Ureter (tissue), 1 donor: ENCODE data around the gene TNS1. TPM values are rescaled to one million over a fixed set of nuclear protein-coding genes. Genes with fewer than 3 reads are reported as not detected.
A peak's percentile ranks its signal among the peaks of the same experiment; 100 is the strongest.
"Not testable (repeated sequence)": the region's sequence is repeated elsewhere in the genome, so short reads cannot be mapped to it uniquely, and the experiment has no call there.

Source experiments
- DNase-seq: peaks from one replicate; pipeline ENCODE4 v3.0.0-alpha.2; 2020; ENCODE audit warnings: low spot score
- total RNA-seq: library from RNA; stranded (reverse); gene quantifications from one replicate; pipeline ENCODE4 v1.2.4, GENCODE V29; 2023
- donor health status: DM: yes; HTN: yes; CAD: no.

The TNS1 gene
- 581 TPM for total RNA-seq

DNA sequence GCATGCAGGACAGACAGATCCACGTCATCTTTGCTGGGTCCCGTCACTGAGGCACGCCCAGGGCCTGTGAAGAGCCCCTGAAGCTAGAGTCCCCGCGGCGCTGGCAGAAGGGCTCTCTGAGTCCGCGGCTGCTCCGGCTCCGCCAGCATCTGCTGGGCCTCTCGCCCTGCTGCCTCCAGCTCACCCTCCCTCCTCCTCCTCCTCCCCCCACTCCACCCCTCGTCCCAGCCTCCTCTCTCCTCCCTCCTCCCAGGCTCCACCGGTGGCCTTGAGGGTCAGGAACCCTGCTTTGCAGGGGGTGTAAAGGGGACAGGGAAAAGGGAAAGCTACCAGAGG, at the start of gene TNS1:
TNS1 (minus strand) TSS at position 151 of the 336 bp plus-strand sequence; CDS start at position 28, 123 bp downstream.
- DNase-seq, result peak; percentile 60

DNA sequence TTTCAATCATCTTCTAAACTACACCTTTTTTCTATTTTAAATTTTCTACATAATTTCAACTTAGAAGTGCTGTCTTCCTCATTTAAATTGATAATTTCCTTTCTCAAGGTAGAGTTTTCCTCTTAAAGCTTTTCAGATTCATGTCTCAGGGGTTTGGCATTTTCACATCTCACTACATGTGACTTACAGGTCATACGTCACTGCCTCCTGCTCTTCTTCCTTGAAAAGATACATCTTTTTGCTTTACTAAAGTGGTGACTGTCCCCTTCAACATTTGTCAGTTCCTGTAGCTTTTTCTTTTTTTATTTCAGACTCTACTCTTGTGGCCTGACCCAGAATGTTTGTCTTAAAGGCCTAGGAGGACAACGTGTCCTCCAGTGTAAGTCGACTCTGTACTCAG, 49.1 kb upstream of the TNS1 start:
- no peak for DNase-seq

DNA sequence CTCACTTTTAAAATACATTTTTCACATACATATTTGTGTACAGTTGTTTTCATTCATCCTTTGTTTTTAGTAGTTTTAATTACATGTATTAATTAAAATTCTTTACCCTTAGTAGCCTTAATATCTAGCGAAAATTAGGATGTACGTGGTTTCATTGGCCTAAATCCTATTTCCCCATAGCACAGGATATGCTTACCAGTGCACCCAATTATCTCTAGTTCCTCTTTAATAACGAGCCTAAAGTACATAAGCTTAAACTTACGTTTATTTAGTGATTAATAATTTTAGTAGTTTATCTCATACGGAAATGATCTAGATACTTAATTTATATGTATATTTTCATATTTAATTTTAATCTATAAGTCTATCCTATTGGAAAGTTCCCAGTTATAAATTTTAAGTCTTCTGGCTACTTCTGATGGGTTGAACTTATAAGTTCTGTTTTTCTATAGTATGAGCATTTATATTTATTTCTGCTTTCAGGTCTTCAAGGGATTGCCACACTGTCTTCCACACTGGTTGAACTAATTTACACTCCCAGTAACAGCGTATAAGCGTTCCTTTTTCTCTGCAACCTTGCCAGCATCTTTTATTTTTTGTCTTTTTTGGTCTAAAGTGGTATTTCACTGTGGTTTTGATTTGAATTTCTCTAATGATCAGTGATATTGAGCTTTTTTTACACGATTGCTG, 44.9 kb upstream of the TNS1 start:
- DNase-seq, result no peak

DNA sequence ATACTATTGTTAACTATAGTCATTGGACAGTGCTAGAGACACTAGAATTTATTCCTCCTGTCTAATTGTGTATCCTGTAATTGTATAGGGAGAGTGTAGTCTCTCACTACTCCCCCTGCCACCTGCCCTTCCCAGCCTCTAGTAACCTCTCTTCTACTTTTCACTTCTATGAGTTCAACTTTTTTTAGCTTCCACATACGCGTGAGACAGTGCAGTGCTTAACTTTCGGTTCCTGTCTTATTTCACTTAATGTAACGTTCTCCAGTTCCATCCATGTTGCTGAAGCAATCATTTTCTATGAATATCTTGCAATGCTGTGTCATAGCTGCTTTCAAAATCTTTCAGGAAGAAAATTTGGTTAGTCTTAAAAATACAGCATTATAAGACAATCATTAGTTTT, 43.4 kb upstream of the TNS1 start:
- DNase-seq, result no peak

DNA sequence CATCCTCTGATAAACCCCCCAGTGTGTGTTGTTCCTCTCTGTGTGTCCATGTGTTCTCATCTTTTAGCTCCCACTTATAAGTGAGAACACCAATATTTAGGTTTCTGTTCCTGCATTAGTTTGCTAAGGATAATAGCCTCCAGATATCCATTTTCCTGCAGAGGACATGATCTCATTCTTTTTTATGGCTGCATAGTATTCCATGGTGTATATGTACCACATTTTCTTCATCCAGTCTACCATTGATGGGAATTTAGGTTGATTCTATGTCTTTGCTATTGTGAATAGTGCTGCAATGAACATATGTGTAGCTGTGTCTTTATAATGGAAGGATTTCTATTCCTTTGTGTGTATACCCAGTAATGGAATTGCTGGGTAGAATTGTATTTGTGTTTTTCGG, 41.8 kb upstream of the TNS1 start:
- DNase-seq, result not testable (repeated sequence)

DNA sequence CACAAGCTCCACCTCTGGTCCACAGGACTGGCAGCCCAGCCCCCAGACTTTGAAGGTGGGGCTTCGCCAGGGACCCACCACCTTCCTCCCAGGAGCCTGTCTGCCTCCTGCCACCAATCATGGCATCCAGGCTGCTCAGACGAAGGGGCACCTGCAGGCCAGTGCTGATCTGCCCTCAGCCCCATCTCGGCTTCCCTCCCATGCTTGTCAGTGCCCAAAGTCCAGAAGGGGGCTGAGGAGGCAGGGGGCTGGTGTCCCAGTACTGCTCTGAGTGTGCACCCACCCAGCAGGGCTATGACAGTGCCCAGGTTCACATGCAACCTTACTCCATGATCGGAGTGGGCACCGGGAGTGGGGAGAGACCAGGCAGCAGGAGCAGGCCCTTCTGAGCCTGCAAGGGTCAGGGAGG, 40.9 kb upstream of the TNS1 start:
- no peak for DNase-seq

DNA sequence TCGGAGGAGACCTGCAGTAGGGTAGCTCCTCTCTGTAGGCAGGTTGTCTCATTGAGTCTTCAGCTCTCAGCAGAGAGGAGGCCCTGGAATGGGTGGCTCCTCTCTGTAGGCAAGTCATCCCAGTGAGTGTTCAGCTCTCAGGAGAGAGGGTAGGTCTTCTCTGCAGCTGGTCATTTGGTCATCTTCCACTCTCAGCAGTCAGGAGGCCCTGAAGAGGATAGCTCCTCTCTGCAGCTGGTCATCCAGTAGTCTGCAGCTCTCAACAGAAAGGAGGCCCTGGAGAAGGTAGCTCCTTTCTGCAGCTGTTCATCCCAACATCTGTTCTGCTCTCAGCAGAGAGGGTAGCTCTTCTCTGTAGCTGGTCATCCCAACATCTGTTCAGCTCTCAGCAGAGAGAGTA, 40.3 kb upstream of the TNS1 start:
- no peak for DNase-seq

DNA sequence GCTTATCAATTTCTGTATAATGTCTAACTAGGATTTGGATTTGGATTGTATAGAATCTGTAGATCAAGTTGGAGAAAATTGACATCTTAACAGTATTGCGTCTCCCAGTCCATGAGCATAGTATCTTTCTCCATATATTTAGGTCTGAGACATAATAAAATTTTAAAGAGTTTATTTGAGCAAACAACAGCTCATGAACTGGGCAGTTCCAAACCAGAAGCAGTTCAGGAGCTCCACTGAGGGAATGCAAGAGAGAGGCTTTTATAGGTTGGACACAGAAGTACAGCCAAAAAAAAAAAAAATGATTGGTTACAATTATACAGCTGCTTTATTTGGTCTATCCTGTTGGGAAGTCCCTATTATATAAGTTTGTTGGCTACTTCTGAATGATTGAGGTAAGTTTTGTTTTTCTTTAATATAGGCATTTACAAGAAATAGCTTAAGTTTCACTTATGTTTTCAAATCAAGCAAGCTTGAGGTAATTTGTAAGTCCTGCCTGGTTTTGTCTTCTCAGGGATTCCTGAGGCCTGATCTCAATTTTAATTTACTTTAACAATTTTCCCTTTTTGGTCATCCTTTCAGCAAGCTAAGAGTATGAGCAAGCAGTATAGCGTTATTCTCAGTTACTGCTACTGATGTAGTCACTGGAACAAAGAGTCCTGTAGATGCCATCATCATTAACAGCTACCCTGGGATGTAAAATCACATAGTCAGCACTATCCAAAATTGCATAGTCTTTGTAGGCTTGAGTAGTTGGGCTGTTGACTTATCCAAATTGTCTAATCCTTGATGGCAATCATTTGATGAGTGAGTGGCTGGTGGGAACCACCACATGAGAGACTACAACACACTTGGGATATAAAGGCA, 38.7 kb upstream of the TNS1 start:
- no peak for DNase-seq

DNA sequence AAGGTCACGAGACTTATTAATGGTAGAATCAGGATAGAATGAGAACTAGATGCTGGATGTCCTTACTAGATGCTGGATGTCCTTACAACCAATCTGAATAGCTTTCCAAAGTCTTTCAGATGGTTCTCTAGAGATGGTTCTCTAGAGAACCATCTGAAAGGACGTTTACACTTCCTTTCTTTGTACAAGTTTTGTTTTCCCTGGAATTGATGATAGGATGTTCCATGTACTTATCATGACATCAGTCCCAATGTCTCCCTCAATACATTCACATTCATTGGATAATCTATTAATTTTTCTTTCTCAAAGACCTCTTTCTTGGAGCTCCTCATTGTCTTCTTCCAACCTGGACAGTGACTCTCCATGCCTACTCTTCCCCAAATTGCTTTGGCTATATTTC, 38.1 kb upstream of the TNS1 start:
- DNase-seq, result no peak

DNA sequence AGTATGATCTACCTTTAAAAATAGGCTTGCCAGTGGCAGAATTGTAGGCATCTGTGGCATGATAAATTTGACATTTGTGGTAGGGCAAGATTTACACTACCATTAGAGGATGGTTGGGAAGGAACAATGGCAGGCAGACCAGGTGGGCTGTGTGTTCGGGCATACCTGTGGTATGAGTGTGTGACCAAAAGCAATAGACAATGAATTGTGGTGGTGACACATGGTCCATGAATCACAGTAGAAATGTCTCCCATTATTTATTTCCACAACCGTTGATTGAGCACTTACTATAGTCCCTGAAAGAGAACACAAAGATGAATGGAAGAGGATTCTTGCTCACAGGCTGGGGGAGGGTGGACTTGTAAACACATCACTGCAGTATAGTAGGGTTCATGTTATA, 36.4 kb upstream of the TNS1 start:
- DNase-seq, result no peak

DNA sequence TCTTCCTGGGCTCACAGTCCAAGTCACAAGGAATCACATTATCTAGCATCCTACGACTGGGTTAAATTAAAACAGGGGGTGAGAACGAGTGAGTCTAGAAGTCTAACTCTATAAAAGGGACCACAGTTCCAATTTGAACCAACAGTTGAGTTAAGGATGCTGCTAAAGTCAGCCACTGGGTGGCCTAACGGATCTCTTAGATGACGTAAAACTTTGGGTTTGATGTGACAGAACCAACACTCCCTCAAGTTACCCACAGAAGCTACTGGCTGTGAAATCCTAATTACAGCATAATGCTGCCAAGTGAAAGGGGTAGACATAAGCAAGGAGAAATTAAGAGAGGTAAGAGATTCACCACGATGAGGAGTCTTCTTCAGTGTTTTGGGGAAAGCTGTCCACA, 33.6 kb upstream of the TNS1 start:
- DNase-seq, result no peak

DNA sequence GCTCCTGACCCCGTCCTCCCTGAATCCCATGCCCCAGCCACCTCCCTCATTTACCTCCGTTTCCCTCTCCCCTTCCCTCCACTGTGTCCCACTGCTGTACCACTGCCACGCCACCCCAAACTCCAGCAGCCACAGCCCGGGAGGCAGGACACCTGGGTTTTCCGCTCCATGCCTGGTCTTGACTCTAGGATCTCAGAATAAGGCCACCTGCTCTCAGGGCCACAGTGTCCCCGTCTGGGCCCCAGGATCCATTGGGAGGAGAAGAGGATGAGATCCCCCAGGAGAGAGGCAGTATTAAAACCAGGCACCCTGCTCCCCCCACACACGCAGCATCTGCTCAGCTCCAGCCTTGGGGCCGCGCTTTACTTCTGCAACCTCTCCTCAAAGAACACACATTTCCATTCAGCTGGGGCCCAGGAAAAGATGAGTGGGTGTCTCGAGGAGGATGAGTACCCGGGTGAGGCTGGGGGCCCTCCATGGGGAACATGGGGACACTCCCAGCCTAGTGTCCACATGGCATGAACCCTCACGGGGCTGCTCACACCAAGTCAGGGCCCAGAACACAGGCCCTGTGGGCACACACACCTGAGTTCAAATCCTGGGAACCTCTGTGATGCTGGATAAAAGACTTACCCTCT, 32.8 kb upstream of the TNS1 start:
- no peak for DNase-seq

DNA sequence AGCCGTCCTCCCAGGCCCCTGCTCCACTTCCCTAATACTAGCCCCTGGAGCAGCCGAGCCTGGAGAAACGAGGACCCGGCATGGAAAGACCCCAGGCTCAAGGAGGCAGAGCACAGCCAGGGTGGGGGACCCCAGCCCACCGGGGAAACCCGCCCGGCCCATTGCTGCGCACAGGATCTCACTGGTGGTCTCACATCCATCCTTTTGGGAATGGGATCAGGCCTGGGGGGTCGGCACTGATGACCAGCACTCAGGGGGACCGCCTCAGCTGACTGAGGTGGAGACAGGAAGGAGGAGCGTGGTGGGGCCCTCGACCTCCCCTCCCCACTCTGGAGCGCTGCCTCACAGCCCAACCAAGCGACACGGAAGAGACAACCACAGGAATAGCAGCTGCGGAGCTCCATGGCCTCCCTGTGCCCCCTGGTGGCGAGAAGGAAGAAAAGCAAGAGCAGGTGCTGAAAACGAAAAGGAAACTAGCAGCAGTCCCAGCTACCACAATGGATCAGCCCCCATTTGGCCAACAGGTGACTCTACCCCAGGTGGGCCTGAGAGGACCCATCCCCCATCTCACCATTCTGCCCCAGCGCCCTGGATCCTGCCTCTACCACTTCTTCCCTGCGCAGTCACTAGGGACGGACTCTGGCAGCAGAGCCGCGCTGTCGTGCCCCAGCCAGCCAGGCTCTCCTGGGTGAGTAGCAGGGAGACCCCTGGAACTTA, 31.9 kb upstream of the TNS1 start:
- peak; percentile 75 for DNase-seq

DNA sequence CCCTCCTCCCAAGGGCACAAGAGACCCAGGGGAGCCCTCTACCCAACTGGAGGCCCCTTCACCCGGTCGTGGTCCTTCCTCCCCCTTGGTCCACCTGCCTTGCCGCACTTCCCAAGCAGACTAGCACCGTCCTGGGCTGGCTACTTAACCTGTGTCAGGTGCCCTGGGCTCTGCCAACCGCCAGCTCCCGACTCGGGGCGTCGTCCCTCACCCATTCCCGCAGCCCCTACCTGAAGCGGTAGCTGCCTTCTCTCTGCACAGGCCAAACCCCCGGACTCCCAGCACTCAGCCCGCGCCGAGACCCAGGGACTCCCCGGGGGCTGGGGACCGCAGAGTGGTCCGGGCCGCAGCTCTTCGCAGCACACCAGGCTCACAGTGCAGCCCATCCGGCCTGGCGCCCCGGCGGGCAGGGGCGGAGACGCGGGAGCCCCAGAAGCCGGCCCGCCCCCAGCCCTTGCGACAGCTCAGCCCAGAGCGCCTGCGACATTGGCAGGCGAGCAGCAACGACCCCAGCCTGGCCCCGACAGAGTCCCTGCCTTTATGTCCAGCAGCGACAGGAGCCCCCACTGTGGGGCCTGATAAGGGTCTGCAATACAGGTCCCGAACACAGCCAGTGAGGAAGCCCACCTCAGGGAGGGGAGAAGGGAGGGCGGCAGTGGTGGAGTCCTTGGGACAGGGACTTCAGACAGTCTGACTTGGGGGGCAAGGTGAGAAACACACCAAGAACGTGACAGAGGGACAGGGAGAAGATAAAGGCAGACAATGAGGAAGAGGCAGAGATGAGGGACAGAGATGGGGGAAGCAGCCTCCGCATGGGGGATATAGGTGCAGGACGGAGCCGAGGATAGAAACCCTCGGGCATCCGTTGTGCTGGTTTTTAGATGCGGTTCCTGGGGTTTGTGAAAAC, 31.0 kb upstream of the TNS1 start:
- no peak for DNase-seq

DNA sequence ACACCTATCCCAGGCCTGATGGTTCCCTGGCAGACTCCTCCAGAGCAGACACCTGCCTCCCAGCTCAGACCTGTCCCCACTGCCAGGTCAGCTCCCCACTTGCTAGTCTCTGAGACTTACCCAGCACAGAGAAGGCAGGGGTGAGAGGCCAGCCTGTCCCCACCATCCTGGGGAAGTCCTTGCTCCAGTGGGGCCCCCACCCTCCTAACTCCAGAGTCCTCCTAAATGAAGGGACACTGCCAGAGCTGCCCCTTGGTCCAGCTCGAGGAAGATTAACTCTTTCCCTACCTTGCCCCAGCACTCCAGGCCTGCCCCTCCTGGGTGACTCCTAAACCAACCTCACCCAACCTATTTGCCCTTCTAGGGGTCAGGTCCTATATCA, 30.4 kb upstream of the TNS1 start:
- no peak for DNase-seq

DNA sequence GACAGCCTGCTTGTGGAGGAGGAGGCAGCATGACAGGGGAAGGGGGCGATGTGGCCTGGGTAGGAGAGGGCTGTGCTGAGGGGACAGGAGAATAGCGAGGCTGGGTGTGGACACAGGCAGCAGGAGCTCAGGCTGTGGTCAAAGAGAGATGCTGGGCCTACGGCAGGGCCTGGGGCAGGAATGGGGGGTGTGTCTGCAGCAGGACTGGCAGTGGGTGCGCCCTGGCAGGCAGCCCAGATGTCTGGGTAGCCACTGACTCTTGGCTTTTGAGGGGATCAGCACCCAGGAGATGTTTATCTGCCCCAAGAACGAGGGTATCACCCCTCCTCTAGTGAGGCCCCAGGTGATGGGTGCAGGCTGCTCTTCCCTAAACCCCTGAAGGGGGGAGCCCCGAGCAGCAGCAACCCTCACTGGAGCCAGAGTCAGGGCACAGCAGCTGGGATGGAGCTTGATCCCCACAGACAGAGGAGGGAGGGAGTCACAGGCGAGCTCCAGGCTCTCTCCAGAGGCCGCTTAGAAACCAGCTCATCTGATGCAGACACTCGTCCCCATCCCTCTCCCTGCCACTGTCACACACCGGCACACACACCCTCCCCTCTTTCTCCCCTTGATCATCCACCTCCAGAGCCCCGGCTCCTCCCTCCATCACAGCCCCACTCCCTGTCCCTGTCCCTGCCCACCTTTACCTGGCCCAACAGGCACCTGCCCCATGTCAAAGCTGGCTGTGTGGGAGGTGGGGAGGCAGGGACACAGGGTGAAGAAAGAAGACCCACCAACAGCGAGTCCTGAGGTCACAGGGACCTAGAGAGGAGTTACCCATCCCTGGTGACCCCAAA, 29.8 kb upstream of the TNS1 start:
- DNase-seq, result no peak

DNA sequence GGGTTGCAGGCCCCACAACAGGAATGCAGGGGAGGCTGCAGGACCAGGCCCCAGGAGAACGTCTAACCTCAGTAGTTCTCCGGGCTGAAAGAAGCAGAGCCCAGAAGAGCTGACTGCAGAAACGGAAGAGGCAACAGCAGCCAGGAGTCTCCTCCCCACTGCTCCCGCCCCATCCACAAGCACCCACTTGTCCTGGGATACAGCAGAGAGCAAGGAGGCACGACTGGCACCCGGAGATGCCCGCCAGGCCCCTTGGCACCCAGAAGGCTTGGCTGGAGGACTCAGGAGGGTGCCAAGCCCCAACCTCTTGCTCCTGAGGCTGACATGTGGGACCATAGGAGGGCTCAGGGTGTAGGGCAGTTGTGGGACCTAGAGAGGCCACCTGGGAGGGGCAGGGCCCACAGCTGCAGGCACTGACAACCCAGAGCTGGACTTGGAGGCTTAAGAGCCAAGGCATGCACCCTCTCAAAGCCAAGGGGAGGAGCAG, 29.0 kb upstream of the TNS1 start:
- peak; percentile 42 for DNase-seq

DNA sequence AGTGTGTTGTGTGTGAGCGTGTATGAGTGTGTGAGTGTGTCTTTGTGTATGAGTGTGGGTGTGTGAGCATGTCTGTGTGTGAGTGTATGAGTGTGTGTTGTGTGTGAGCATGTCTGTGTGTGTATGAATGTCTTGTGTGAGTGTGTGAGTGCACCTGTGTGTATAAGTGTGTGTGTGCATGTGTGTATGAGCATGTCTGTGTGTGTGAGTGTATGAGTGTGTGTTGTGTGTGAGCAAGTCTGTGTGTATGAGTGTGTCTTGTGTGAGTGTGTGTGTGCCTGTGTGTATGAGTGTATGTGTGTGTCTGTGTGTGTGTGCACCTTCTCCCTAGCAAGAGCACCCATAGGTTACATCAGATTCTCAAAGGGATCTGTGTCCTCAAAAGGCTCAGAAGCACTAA, 28.5 kb upstream of the TNS1 start:
- no peak for DNase-seq

DNA sequence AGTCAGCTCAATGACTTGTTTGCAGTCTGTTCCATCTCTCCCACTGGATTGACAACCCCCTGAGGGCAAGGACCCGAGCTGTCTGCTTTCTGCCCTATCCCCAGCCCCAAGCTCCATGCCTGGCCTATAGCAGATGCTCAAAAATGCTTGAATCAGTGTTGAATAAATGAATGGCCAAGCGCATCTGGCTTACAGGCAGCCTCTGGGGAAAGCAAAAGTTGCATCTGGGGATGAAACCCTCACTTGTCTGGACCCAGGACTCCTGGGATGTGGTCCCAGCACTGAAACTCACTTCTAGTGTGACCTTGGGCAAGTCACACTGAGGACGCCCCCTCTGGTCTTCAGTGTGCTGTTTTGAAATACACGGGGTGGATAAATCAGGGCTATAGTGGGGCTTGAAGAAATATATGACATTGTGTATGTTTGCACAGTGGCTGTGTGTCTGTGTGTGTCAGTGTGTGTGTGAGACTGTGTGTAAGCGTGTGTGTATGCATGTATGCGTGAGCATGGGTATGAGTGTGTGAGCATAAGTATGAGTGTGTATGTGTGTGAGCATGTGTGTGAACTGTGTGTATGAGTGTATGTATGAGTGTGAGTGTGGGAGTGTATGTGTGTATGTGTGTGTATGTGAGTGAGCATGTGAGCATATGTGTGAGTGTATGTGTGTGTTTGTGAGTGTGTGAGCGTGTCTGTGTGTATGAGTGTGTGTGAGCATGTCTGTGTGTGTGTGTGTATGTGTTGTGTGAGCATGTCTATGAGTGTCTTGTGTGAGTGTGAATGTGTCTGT, 27.8 kb upstream of the TNS1 start:
- DNase-seq, result peak; percentile 18
